GM23248 (cell line): Measurements from ENCODE around the gene ZMIZ1. TPM values are rescaled to one million over a fixed set of nuclear protein-coding genes. Genes with fewer than 3 reads are reported as not detected.

ENCODE experiments used
- DNase-seq: peaks from one replicate; pipeline ENCODE4 v3.0.0-alpha.2; 2015
- H2AFZ ChIP-seq: fragments of 200-600 bp; sonication (generic); 2 replicates; pipeline ENCODE4 v1.6.1; 2016; ENCODE audit warnings: antibody characterized with exemption
- H3F3A ChIP-seq: fragments of 200-600 bp; sonication (generic); 2 replicates; pipeline ENCODE4 v1.6.1; 2016; ENCODE audit warnings: mild to moderate bottlenecking, antibody characterized with exemption, mixed run types; ENCODE audit not compliant: insufficient read depth
- H3K27ac ChIP-seq: fragments of 200-600 bp; sonication (generic); 2 replicates; pipeline ENCODE4 v1.5.1; 2016; ENCODE audit warnings: mild to moderate bottlenecking
- H3K27me3 ChIP-seq: fragments of 200-600 bp; sonication (generic); replicated peaks from 2 replicates; pipeline ENCODE4 v1.6.1; 2016; ENCODE audit warnings: mild to moderate bottlenecking; ENCODE audit not compliant: insufficient read depth
- H3K36me3 ChIP-seq: fragments of 200-600 bp; sonication (generic); 2 replicates; pipeline ENCODE4 v1.6.1; 2016; ENCODE audit warnings: low read depth, mild to moderate bottlenecking
- H3K4me1 ChIP-seq: fragments of 200-600 bp; sonication (generic); 2 replicates; pipeline ENCODE4 v1.6.1; 2016; ENCODE audit warnings: mild to moderate bottlenecking; ENCODE audit not compliant: insufficient read depth
- H3K4me2 ChIP-seq: fragments of 200-600 bp; sonication (generic); one replicate; pipeline ENCODE4 v1.6.1; 2016; ENCODE audit warnings: mild to moderate bottlenecking; ENCODE audit not compliant: unreplicated experiment
- H3K4me3 ChIP-seq: fragments of 200-600 bp; sonication (generic); 2 replicates; pipeline ENCODE4 v1.5.1; 2016; ENCODE audit warnings: mild to moderate bottlenecking
- H3K79me2 ChIP-seq: fragments of 200-600 bp; sonication (generic); 2 replicates; pipeline ENCODE4 v1.6.1; 2016; ENCODE audit warnings: mild to moderate bottlenecking; ENCODE audit not compliant: insufficient read depth
- H3K9ac ChIP-seq: fragments of 200-600 bp; sonication (generic); 2 replicates; pipeline ENCODE4 v1.6.1; 2016; ENCODE audit warnings: mild to moderate bottlenecking
- H3K9me2 ChIP-seq: fragments of 200-600 bp; sonication (generic); 2 replicates; pipeline ENCODE4 v1.6.1; 2016; ENCODE audit warnings: mixed run types, mild to moderate bottlenecking, moderate library complexity; ENCODE audit not compliant: insufficient read depth
- H3K9me3 ChIP-seq: fragments of 200-600 bp; sonication (generic); one replicate; pipeline ENCODE4 v1.6.1; 2017; ENCODE audit warnings: low read depth
- H4K20me1 ChIP-seq: fragments of 200-600 bp; sonication (generic); 2 replicates; pipeline ENCODE4 v1.6.0; 2016; ENCODE audit not compliant: insufficient read depth
- EZH2 ChIP-seq: fragments of 200-600 bp; sonication (generic); IDR thresholded peaks from 2 replicates; pipeline ENCODE4 v1.6.1; 2018; ENCODE audit warnings: antibody characterized with exemption, mild to moderate bottlenecking; ENCODE audit not compliant: insufficient read depth, poor library complexity, severe bottlenecking
- EZH2phosphoT487 ChIP-seq: fragments of 200-600 bp; sonication (generic); IDR thresholded peaks from 2 replicates; pipeline ENCODE4 v1.6.1; 2018; ENCODE audit warnings: antibody characterized with exemption, moderate library complexity, mild to moderate bottlenecking, low read depth; ENCODE audit not compliant: insufficient read depth
- WGBS, 2 experiments: methylation state at CpG; one replicate each; pipeline ENCODE4 v1.1.6; 2015 to 2017; ENCODE audit warnings: low lambda C conversion rate in 2 of 2, low coverage in 1 of 2; ENCODE audit errors: missing lambda C conversion rate in 2 of 2; 5-methylcytosine and 5-hydroxymethylcytosine counted together
- in situ Hi-C: fragments of 300-500 bp; cut with MboI; formaldehyde crosslinking; loops from 2 replicates; pipeline ENCODE4 v1.15.0; 2020
- polyA plus RNA-seq: library from polyadenylated mRNA; unstranded; fragments of >200 nt; fragmentation: Nextera tagmentation; extraction: Ambion mirVana; gene quantifications from 2 replicates; pipeline ENCODE4 v1.2.1, GENCODE V29; 2016
- total RNA-seq: library from RNA; depleted of rRNA; stranded (reverse); fragments of >200 nt; shearing (Covaris generic); gene quantifications from 2 replicates; pipeline ENCODE4 v1.2.3, GENCODE V29; 2014

ZMIZ1 gene
- total and polyA plus RNA-seq, 2 experiments from 2014 or later: 21.9 to 28.4 TPM

DNA sequence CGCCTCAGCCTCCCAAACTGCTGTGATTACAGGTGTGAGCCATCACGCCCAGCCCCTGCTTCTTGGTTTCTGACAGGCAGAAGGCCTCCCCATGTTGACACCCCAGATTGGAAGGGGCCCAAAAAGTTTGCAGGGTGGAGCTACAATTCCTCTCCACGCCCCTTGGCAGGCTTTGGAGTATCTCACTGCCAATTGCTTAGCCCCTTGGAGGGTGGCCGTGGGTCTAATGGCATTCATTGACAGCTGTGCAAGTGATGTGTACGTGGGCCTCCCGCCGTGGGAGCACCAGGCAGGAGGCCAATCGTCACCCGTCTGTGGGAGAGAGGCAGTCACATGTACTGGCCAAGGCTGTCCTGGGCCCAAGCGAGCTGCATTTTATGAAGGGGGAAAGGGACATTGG is 204.8 kb downstream of the ZMIZ1 start:
- Histone ChIP-seq H3K79me2 (peaks cover 76% of the 10 kb centered on the region), H3K4me1 (peaks cover 41% of the 10 kb centered on the region), H3F3A (peaks cover 22% of the 10 kb centered on the region), H3K4me3 (no peak overlapping the region), H4K20me1 (no peaks in the 10 kb centered on the region), H3K9me2 (no peaks in the 10 kb centered on the region), H3K9me3 (no peaks in the 10 kb centered on the region), H3K27me3 (no peaks in the 10 kb centered on the region), H3K4me2 (peak overlapping the region; percentile 48), H3K27ac (peak overlapping the region; percentile 92), H3K36me3 (peaks cover 8% of the 10 kb centered on the region; the same call in 1 of the 2 replicates), H2AFZ (no peak overlapping the region), H3K9ac (peak overlapping the region; percentile 81)
- DNase-seq: peak; percentile 34
- TF ChIP-seq EZH2phosphoT487 (no peak), EZH2 (no peak)
- in situ Hi-C loops: no loop called here
- 40 to 45% methylated on average over 10 of the region's 10 CpGs for WGBS, 2 experiments

DNA sequence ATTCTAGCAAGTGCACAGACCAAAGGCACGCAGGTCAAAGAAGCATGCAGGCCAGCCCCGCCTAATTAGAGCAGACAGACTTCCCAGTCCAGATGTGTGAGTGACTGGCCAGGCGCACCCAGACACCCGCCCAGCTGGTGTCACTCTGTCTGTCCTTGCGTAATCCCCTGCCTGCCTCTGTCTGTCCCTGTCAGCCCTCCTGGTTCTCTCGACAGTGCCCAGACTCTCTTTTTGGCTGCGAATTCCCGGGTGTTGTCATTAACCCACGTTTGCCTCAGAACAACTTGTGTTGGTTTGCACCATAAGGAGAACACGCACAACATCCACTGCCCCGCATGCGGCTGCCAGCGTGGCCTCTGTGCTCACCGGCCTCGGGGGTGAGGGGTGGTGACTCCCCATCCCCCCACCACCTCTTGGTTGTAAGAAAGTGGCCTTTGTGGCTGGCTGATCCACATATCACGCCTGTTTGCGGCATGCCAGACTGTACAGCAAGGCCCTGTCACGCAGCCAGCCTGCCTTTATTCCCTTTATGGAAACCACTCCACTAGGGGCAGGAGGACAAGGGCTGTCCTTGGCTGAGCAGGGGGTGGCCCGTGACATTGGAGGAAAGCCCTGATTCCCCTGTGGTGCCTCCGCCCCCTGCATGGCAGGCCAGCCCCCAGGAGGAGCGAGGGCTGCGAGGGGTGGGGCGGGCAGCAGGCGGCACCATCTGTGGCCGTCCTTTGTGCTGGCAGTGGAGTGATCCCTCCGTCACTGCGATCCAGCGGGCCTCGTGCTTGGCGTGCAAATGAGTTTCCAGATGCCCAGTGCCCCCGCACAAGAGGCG is 205.7 kb downstream of the ZMIZ1 start:
- Histone ChIP-seq H3K79me2 (peaks cover 74% of the 10 kb centered on the region), H4K20me1 (no peaks in the 10 kb centered on the region), H3K27ac (peak overlapping the region; percentile 92)

DNA sequence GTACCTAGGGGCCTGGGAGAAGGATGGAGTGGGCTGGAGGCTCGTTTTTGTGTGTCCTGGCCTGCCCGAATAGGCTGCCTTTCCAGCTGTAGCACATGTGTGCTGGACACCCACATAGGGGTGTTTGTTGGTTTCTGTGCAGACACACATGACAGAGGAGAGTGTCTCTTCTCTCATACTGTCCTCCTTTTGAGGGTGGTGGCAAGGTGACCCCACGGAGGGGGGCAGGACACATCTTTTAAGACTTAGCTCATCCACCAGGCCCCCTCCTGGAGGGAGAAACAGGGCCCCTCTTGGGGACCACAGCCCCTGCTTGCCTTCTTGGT is 206.3 kb downstream of the ZMIZ1 start:
- Histone ChIP-seq H3K27ac (peak overlapping the region; percentile 92), H3K4me3 (no peak overlapping the region), H3K36me3 (peaks cover 8% of the 10 kb centered on the region; the same call in 1 of the 2 replicates), H3K9me3 (no peaks in the 10 kb centered on the region), H3F3A (peaks cover 15% of the 10 kb centered on the region), H4K20me1 (no peaks in the 10 kb centered on the region), H2AFZ (no peak overlapping the region), H3K9ac (peak overlapping the region; percentile 81), H3K79me2 (peaks cover 70% of the 10 kb centered on the region), H3K27me3 (no peaks in the 10 kb centered on the region), H3K4me1 (peaks cover 29% of the 10 kb centered on the region), H3K9me2 (no peaks in the 10 kb centered on the region), H3K4me2 (peak overlapping the region; percentile 48)
- DNase-seq: no peak
- in situ Hi-C loops: no loop called here
- 0 to 8% methylated on average over 3 of the region's 3 CpGs for WGBS, 2 experiments
- no peak for TF ChIP-seq EZH2phosphoT487
- TF ChIP-seq EZH2: no peak

More for the DNA sequence above, 205.7 kb downstream of the ZMIZ1 start:
- peak overlapping the region; percentile 81 for H3K9ac ChIP-seq
- 5 to 11% methylated on average over 30 of the region's 32 CpGs for WGBS, 2 experiments
- H3F3A ChIP-seq: peaks cover 15% of the 10 kb centered on the region
- no peak overlapping the region; the same call in 1 of the 2 replicates for H3K4me3 ChIP-seq
- no peaks in the 10 kb centered on the region for H3K27me3 ChIP-seq
- peaks cover 8% of the 10 kb centered on the region; the same call in 1 of the 2 replicates for H3K36me3 ChIP-seq
- DNase-seq: peak; percentile 86
- peak overlapping the region; percentile 48 for H3K4me2 ChIP-seq
- in situ Hi-C loops: no loop called here
- H3K9me3 ChIP-seq: no peaks in the 10 kb centered on the region
- H3K9me2 ChIP-seq: no peaks in the 10 kb centered on the region
- peaks cover 34% of the 10 kb centered on the region for H3K4me1 ChIP-seq
- TF ChIP-seq EZH2phosphoT487: no peak
- H2AFZ ChIP-seq: no peak overlapping the region

DNA sequence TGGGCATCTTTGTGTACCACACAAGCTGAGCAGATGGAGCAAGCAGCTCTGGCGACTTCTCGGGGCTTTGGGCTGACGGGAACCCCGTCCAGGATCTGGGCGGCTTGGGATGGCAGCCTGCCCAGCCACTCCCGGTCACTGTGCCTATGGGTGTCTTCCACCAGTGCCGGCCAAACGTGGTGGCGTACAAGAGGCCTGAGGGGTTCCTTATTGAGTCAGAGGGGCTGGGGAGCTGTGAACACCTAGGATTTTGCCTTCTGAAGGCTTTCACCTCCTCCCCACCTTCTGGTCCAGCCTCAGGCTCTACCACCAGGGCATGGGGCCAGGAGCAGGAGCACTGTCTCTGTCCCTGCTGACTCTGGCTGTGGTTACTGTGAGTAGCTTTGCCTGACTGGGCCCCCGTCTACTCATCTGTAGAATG is 206.7 kb downstream of the ZMIZ1 start:
- Histone ChIP-seq H3K9me3 (no peaks in the 10 kb centered on the region), H3K4me3 (no peak overlapping the region), H3K27ac (peak overlapping the region; percentile 92), H3F3A (peaks cover 15% of the 10 kb centered on the region), H3K9me2 (no peaks in the 10 kb centered on the region), H3K36me3 (peaks cover 8% of the 10 kb centered on the region; the same call in 1 of the 2 replicates), H3K9ac (peak overlapping the region; percentile 81), H4K20me1 (no peaks in the 10 kb centered on the region), H3K79me2 (peaks cover 70% of the 10 kb centered on the region), H3K27me3 (no peaks in the 10 kb centered on the region), H3K4me1 (peaks cover 29% of the 10 kb centered on the region), H3K4me2 (peak overlapping the region; percentile 48), H2AFZ (no peak overlapping the region)
- in situ Hi-C loops: no loop called here
- DNase-seq: peak; percentile 90
- TF ChIP-seq EZH2: no peak
- no peak for TF ChIP-seq EZH2phosphoT487
- 26 to 27% methylated on average over 10 of the region's 10 CpGs for WGBS, 2 experiments
